ENCODE results near the gene PTGDR.

PTGDR gene

GRCh38 chr14:52235434-52235833 lies 32.1 kb upstream of the PTGDR start:
- TF ChIP-seq, protein P1, sequence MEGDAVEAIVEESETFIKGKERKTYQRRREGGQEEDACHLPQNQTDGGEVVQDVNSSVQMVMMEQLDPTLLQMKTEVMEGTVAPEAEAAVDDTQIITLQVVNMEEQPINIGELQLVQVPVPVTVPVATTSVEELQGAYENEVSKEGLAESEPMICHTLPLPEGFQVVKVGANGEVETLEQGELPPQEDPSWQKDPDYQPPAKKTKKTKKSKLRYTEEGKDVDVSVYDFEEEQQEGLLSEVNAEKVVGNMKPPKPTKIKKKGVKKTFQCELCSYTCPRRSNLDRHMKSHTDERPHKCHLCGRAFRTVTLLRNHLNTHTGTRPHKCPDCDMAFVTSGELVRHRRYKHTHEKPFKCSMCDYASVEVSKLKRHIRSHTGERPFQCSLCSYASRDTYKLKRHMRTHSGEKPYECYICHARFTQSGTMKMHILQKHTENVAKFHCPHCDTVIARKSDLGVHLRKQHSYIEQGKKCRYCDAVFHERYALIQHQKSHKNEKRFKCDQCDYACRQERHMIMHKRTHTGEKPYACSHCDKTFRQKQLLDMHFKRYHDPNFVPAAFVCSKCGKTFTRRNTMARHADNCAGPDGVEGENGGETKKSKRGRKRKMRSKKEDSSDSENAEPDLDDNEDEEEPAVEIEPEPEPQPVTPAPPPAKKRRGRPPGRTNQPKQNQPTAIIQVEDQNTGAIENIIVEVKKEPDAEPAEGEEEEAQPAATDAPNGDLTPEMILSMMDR (IDR thresholded peaks at IDR 0.05; ENCODE audit: low read depth, low read length): no peak
- no peak for DNase-seq (ENCODE audit: low read depth in 2 of 2)
- H3K4me3 ChIP-seq (replicated peaks in 1 of 2; ENCODE audit: low read depth in 2 of 2, low read length in 2 of 2): no peak overlapping the region

- H3K4me3 ChIP-seq (replicated peaks in 1 of 2; ENCODE audit: low read depth in 2 of 2, low read length in 2 of 2): no peak overlapping the region
- TF ChIP-seq, protein P1 (IDR thresholded peaks at IDR 0.05; ENCODE audit: low read depth, low read length): no peak
- DNase-seq (ENCODE audit: low read depth in 2 of 2): no peak
These were observed 31.5 kb upstream of the PTGDR start for GRCh38 chr14:52235866-52236510.

DNA sequence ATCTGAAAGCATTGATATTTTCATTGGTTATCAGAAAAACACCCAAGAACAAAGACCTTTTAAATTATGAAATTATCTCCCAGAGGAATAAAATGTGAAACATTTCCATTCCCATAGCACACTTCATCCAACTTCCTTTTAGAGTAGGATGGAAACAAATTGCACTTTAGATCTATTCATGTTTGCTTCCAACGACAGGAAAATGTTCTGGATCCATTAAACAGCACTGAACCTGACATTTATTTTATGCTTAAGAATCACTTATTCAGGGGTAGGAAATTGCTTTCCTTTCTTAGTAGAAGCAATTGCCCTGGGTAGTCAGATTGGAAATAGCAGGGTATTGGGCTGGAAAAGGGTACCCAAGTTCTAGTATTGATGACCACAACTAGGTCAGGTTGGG lies 28.8 kb upstream of the PTGDR start:
- no peak for DNase-seq (ENCODE audit: low read depth in 2 of 2)
- TF ChIP-seq, protein P1 (IDR thresholded peaks at IDR 0.05; ENCODE audit: low read depth, low read length): no peak
- H3K4me3 ChIP-seq (replicated peaks in 1 of 2; ENCODE audit: low read depth in 2 of 2, low read length in 2 of 2): no peak overlapping the region

GRCh38 chr14:52240623-52241022 lies 26.9 kb upstream of the PTGDR start:
- DNase-seq (ENCODE audit: low read depth in 2 of 2): no peak
- TF ChIP-seq, protein P1 (IDR thresholded peaks at IDR 0.05; ENCODE audit: low read depth, low read length): no peak
- no peak overlapping the region for H3K4me3 ChIP-seq (replicated peaks in 1 of 2; ENCODE audit: low read depth in 2 of 2, low read length in 2 of 2)

DNA sequence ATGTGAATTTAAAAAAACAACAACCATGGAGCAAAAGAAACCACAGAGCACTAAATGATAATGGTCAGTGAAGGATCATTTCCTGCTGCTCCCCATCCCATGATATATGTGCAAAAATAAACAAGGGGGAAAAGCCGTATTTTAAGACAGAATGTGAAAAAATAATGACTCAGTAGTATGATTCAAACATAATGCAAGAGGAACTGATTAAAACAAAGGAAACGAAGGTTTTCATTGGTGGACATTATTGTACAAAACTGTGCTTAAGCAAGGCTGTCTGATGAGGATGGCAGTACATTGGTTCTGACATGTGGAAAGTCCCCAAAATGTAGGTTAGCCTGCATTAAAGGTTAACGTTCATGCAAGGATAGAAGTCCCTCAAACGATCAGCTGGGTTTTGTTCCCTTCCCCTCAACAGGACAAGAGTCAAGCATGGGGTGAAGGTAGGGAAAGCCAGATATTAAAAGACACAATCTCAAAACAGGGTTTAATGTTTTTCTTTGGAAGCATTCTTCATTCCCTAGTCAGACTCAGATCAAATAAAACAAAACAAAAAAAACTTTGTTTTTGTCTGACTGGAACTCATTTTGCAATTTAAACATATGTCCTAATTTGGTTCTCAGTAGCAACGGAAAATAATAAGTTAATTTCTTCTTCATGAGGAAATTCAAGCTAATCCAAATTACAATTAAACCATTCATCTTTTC lies 26.3 kb upstream of the PTGDR start:
- H3K4me3 ChIP-seq (replicated peaks in 1 of 2; ENCODE audit: low read depth in 2 of 2, low read length in 2 of 2): peak overlapping the region in 1 of 2 donors; percentile 32

GRCh38 chr14:52244328-52244727 lies 23.2 kb upstream of the PTGDR start:
- DNase-seq (ENCODE audit: low read depth in 2 of 2): no peak
- no peak overlapping the region for H3K4me3 ChIP-seq (replicated peaks in 1 of 2; ENCODE audit: low read depth in 2 of 2, low read length in 2 of 2)
- TF ChIP-seq, protein P1 (IDR thresholded peaks at IDR 0.05; ENCODE audit: low read depth, low read length): no peak

More for the DNA sequence above, 26.3 kb upstream of the PTGDR start:
- TF ChIP-seq, protein P1 (IDR thresholded peaks at IDR 0.05; ENCODE audit: low read depth, low read length): no peak
- peak; percentile 75 to 98 for DNase-seq (ENCODE audit: low read depth in 2 of 2)

Measured in cardiac fibroblast (primary cell).